ES-I3 (cell line): Measurements from ENCODE around the gene MAN1A1.
"Not testable (repeated sequence)": the region's sequence is repeated elsewhere in the genome, so short reads cannot be mapped to it uniquely, and the experiment has no call there.

ENCODE experiments used
- H3K36me3 ChIP-seq: 2 replicates; pipeline ENCODE4 v1.6.1; 2013; ENCODE audit warnings: mild to moderate bottlenecking, low read length, control low read depth, moderate library complexity; ENCODE audit not compliant: insufficient read depth
- H3K4me1 ChIP-seq: 2 replicates; pipeline ENCODE4 v1.6.1; 2013; ENCODE audit warnings: mild to moderate bottlenecking, control low read depth, low read length; ENCODE audit not compliant: insufficient read depth
- H3K9ac ChIP-seq: 2 replicates; pipeline ENCODE4 v1.6.1; 2013; ENCODE audit warnings: low read depth, mild to moderate bottlenecking, low read length, moderate library complexity
- H3K9me3 ChIP-seq: 2 replicates; pipeline ENCODE4 v1.6.1; 2013; ENCODE audit warnings: mild to moderate bottlenecking, low read length, moderate library complexity; ENCODE audit not compliant: control insufficient read depth, insufficient read depth

The MAN1A1 gene

GRCh38 chr6:119174879-119175817 is 174.4 kb downstream of the MAN1A1 start:
- H3K9ac ChIP-seq, result no peak overlapping the region
- H3K4me1 ChIP-seq, result no peaks in the 10 kb centered on the region
- no peaks in the 10 kb centered on the region for H3K36me3 ChIP-seq
- H3K9me3 ChIP-seq, result no peaks in the 10 kb centered on the region

DNA sequence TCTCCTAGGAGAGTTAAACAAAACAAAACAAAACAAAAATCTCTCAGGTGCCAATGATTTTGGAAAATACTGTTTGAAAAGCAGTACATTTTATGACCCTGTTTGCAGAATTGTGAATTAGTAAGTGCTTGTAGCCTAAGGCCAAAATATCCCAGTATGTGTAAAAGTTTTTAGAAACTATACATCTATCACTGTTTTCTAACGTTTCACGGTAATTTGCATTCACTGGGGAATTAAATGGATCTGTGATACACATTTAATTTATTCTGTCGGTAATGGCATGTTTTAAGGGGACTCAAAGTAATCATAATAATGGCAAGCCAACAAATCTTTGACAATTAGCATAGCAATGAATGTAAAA is 175.5 kb downstream of the MAN1A1 start:
- H3K9ac ChIP-seq, result no peak overlapping the region
- H3K36me3 ChIP-seq, result no peaks in the 10 kb centered on the region
- H3K4me1 ChIP-seq, result no peaks in the 10 kb centered on the region
- no peaks in the 10 kb centered on the region for H3K9me3 ChIP-seq

DNA sequence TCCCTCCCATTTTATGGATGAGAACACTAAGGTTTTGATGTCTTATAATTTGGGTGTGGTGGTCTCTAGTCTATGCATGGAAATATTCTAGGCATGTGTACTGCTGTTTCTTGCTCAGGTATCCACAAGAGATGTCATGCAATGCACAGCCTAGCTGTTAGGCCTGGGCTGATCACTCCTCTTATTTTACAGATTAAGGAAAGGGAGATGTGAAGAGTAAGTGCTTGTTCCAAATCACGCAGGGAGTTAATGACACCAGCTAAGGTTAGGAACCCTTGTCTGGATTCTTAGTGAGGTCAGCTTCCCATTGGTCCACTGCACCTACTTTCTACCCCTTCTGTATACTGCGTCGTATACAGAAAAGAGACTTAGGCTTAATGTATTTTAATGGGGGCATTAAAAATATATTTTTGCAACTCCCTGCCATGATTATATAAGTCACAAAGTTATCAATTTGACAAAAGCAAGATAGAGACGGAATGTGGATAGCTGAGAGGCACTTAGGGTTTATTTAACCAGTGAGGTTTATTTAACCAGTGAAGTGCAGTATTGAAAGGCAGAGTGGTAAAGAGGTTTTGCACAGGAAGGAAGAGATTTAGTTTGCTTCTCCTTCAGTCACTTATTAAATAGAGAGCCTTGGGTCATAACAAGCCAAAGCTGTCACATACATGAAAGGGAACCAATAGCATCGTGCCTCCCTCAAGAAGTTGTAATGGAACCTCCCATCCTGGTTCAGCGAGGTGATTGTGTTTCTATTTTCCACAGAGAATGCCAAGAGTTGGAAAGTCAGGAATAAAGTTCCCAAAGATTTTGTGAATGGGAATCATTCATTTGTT is 176.1 kb downstream of the MAN1A1 start:
- H3K4me1 ChIP-seq, result no peaks in the 10 kb centered on the region
- no peaks in the 10 kb centered on the region for H3K9me3 ChIP-seq
- no peak overlapping the region for H3K9ac ChIP-seq
- H3K36me3 ChIP-seq, result no peaks in the 10 kb centered on the region

DNA sequence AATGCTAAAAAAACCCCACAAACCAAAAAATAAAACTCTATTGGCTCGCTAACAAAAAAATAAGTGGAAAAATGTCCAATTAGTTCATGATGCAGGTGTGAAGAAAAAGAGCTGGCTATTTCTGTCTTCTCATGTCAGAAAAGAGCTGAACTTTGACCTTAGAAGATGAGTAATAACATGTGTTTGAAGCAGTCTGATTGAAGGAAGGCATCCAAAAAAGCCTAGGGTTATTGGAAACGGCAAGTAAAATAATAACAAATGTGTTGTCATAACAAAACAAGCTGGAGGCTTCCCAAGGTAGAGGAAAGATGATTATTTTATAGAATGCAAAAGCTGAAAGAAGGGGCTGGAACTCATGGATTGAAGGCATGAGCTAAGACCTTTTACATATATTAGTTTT is 176.7 kb downstream of the MAN1A1 start:
- no peaks in the 10 kb centered on the region for H3K36me3 ChIP-seq
- H3K9me3 ChIP-seq, result no peaks in the 10 kb centered on the region
- H3K9ac ChIP-seq, result no peak overlapping the region
- H3K4me1 ChIP-seq, result no peaks in the 10 kb centered on the region

GRCh38 chr6:119171864-119172588 is 177.5 kb downstream of the MAN1A1 start:
- H3K36me3 ChIP-seq, result no peaks in the 10 kb centered on the region

DNA sequence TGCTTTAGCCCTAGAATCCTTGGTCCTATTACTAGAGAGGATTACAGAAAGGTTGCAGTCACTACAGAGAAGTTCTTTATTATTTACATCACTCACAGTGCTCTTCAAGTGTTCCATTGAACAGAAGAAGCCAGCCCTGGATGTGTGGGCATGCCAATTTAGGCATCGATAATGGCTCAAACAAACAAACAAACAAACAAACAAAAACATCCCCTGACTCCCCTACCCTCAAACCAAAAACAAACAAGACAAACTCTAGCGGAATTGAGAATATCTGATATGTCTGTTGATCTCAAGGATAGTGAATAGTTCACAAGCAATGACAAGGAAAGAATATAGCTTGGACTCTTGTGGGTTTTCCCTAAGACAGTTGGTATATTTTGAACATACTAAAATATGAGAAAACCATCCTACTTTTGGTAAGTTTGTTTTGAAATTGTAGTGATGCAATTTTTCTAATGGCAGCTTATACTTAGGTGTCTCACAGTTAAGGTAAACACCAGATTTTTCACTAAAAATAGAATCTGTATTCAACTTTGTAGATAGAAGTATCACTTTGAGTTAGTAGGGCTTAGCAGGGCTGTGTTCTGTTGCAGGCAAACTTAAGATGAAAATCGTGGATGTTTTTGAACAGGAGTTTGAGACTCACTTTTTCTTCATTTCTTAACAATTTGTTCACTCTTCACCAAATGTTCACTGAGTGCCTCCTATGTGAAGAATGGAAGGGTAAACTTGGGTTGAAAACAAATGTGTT is 178.3 kb downstream of the MAN1A1 start:
- H3K4me1 ChIP-seq, result no peaks in the 10 kb centered on the region
- no peaks in the 10 kb centered on the region for H3K9me3 ChIP-seq
- no peak overlapping the region for H3K9ac ChIP-seq

More at GRCh38 chr6:119171864-119172588, 177.5 kb downstream of the MAN1A1 start:
- Histone ChIP-seq H3K9ac (no peak overlapping the region), H3K4me1 (no peaks in the 10 kb centered on the region), H3K9me3 (no peaks in the 10 kb centered on the region)

GRCh38 chr6:119170447-119171087 is 179.0 kb downstream of the MAN1A1 start:
- no peak overlapping the region for H3K9ac ChIP-seq
- H3K36me3 ChIP-seq, result no peaks in the 10 kb centered on the region
- H3K9me3 ChIP-seq, result no peaks in the 10 kb centered on the region
- no peaks in the 10 kb centered on the region for H3K4me1 ChIP-seq

More for the DNA sequence above, 178.3 kb downstream of the MAN1A1 start:
- H3K36me3 ChIP-seq, result no peaks in the 10 kb centered on the region

DNA sequence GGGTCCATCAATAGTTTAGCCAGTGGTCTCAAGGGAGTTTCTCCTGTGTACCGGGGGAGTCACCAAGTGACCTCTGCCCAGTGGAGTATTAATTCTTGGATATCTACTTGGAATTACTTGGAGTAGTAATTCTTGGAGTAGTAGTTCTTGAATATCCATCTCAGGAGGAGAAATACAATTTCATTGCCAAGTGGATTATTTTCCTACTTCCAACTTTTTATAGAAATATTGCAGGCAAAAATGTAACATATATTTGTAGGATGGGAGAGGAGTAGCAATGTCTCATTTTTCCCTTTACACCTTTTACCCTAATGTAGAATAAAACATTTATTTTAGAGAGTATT is 179.5 kb downstream of the MAN1A1 start:
- Histone ChIP-seq H3K9ac (no peak overlapping the region), H3K9me3 (no peaks in the 10 kb centered on the region), H3K36me3 (no peaks in the 10 kb centered on the region), H3K4me1 (no peaks in the 10 kb centered on the region)

DNA sequence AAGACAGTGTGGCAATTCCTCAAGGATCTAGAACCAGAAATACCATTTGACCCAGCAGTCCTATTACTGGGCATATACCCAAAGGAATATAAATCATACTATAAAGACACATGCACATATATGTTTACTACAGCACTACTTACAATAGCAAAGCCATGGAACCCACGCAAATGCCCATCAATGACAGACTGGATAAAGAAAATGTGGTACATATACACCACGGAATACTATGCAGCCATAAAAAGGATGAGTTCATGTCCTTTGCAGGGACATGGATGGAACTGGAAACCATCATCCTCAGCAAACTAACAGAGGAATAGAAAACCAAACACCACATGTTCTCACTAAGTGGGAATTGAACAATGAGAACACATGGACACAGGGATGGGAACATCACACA is 180.2 kb downstream of the MAN1A1 start:
- H3K9ac ChIP-seq, H3K4me1 ChIP-seq, H3K36me3 ChIP-seq, H3K9me3 ChIP-seq: not testable (repeated sequence)

DNA sequence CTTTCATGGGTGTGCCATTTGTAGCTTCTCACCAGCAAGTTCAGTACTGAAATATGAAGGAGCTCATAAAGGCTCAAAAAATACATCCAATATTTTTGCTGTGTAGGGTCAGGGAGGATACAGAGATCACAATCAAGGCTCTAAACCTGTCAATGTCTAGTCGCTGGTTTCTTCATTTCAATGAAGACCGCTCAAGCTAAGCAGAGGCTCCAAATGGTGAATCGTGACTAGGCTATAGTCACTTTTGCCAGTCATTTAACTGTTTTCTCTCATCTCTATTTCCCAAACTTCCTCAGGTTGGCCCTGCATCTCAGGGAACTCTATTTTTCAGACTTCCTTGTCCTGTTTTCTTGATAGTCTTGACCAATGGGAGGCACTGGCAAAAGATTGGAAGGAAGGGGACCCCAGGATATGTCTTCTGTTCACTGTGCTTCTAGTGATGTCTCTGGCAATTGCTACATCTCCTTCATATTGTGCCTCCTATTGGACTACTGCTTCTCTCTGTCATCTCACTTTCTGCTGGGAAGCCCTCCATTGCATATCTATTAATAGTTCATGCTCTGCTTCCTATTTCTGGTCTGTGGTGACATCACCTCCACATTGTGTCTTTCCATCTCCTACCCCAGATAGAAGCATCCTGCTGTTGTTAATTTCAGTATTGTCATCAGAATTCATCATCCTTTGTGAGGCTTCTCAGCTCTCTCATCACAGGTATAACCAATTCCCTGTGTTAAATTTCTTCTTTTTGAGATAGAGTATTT is 183.4 kb downstream of the MAN1A1 start:
- H3K9ac ChIP-seq, result no peak overlapping the region
- H3K9me3 ChIP-seq, result no peaks in the 10 kb centered on the region
- no peaks in the 10 kb centered on the region for H3K4me1 ChIP-seq
- H3K36me3 ChIP-seq, result no peaks in the 10 kb centered on the region

DNA sequence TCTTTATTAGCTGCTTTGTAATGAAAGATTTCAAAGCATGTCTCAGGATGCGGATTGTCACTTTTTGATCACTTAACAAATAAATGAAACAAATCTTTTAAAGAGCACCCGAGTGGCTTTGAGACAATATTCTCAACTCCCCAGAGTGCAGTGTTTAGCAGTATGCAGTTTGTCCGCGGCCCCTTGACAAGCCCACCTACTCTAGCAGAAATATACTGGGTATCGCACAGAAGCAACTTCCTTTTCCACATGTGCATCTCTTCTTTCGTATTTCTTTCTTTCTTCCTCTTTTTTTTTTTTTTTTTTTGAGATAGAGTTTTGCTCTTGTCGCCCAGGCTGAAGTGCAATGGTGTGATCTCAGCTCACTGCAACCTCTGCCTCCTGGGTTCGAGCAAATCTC is 186.6 kb downstream of the MAN1A1 start:
- Histone ChIP-seq H3K9me3 (no peaks in the 10 kb centered on the region), H3K36me3 (no peaks in the 10 kb centered on the region), H3K4me1 (no peaks in the 10 kb centered on the region)

DNA sequence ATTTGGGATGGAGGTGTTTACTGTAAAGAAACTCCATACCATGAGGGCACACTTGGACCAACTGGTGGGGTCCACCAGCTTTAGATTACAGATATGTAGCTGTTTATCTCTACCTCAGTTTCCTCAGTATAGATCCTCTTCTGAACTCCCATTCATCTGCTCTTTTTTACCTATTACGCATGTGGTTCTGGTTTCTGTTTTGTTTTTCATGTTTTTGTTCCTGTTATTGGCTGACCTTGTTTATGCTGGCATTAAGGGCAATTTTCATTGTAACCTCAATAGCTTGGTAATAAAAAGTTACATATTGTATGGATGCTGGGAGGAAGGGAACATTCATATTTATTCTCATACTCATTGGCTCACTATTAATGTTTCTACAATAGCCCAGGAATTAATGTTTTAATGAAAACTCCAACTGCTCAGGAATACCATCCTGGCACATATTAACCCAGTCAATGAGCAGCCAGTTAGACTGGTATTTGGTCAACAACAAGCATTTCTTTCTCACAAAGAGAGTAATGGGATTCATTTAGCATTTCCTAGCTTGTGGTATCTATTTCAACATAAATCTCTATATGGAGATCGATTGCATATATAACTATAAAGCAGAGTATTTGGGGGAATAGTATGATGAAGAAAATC is 187.3 kb downstream of the MAN1A1 start:
- H3K9me3 ChIP-seq, result no peaks in the 10 kb centered on the region

More for the DNA sequence above, 186.6 kb downstream of the MAN1A1 start:
- no peak overlapping the region for H3K9ac ChIP-seq

DNA sequence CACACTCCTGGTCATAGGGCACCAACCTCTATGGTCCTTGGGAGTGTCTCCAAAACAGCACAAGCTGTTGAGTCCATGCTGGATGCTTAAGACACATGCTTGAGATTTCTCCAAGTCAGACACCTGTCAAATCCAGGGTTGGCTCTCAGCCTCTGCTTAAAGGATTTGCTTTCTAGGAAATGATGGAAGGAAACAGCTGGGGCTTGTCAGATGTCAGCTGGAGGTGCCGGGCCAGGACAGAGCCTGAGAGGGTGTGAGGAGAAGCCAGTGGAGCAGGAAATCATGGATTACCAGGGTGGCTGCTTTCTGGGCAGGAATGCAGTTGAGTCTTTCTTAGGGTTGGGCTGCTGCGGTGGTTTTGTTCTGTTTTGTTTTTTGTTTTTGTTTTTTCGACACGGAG is 188.1 kb downstream of the MAN1A1 start:
- Histone ChIP-seq H3K4me1 (no peaks in the 10 kb centered on the region), H3K36me3 (no peaks in the 10 kb centered on the region), H3K9ac (no peak overlapping the region), H3K9me3 (no peaks in the 10 kb centered on the region)

More for the DNA sequence above, 187.3 kb downstream of the MAN1A1 start:
- no peaks in the 10 kb centered on the region for H3K36me3 ChIP-seq
- no peaks in the 10 kb centered on the region for H3K4me1 ChIP-seq
- H3K9ac ChIP-seq, result no peak overlapping the region
